Mesenchymal stem cell (in vitro differentiated cells and primary cell): Measurements from ENCODE around the gene MICU1.

Source experiments
- DNase-seq: peaks from one replicate; pipeline ENCODE4 v3.0.0-alpha.2; 2013
- H2AFZ ChIP-seq: one replicate; pipeline ENCODE4 v1.6.1; 2013; ENCODE audit warnings: low read depth, mild to moderate bottlenecking, control low read depth, inconsistent platforms, low read length, moderate library complexity
- H2AK5ac ChIP-seq: 2 replicates; pipeline ENCODE4 v1.6.1; 2013; ENCODE audit warnings: low read length, moderate library complexity, mild to moderate bottlenecking, inconsistent platforms; ENCODE audit not compliant: severe bottlenecking
- H2BK120ac ChIP-seq: one replicate; pipeline ENCODE4 v1.6.1; 2013; ENCODE audit warnings: low read depth, mild to moderate bottlenecking, inconsistent platforms, low read length, moderate library complexity
- H2BK12ac ChIP-seq, 2 experiments: one replicate each; pipeline ENCODE4 v1.6.1; 2013; ENCODE audit warnings: inconsistent platforms in 2 of 2, low read length in 2 of 2, mild to moderate bottlenecking in 2 of 2, moderate library complexity in 2 of 2, control low read depth in 1 of 2
- H2BK15ac ChIP-seq: one replicate; pipeline ENCODE4 v1.6.1; 2013; ENCODE audit warnings: mild to moderate bottlenecking, low read depth, inconsistent platforms; ENCODE audit not compliant: poor library complexity, severe bottlenecking
- H2BK5ac ChIP-seq: 2 replicates; pipeline ENCODE4 v1.6.1; 2013; ENCODE audit warnings: low read depth, mild to moderate bottlenecking, low read length, control low read depth, inconsistent platforms; ENCODE audit not compliant: poor library complexity, severe bottlenecking
- H3K14ac ChIP-seq, 2 experiments: one replicate each; pipeline ENCODE4 v1.6.1; 2013; ENCODE audit warnings: inconsistent platforms in 2 of 2, low read length in 2 of 2, control low read depth in 1 of 2, mild to moderate bottlenecking in 1 of 2, moderate library complexity in 1 of 2
- H3K18ac ChIP-seq, 2 experiments: one replicate each; pipeline ENCODE4 v1.6.1; 2013; ENCODE audit warnings: inconsistent platforms in 2 of 2, low read length in 2 of 2, control low read depth in 1 of 2, low read depth in 1 of 2, mild to moderate bottlenecking in 1 of 2
- H3K23ac ChIP-seq, 2 experiments: one replicate each; pipeline ENCODE4 v1.6.1; 2013; ENCODE audit warnings: inconsistent platforms in 2 of 2, low read length in 2 of 2, mild to moderate bottlenecking in 2 of 2, moderate library complexity in 2 of 2, control low read depth in 1 of 2
- H3K27ac ChIP-seq: 2 replicates; pipeline ENCODE4 v1.5.1; 2013; ENCODE audit warnings: mild to moderate bottlenecking, moderate library complexity, low read length, control low read depth, inconsistent platforms; ENCODE audit not compliant: poor library complexity, severe bottlenecking
- H3K27me3 ChIP-seq, 2 experiments: 2 replicates each; pipeline versions ENCODE4 v1.6.1 to v1.7.0; 2013; ENCODE audit warnings: low read length in 2 of 2, mild to moderate bottlenecking in 2 of 2, moderate library complexity in 2 of 2, control low read depth in 1 of 2, inconsistent platforms in 1 of 2; ENCODE audit not compliant: control insufficient read depth in 1 of 2, insufficient read depth in 1 of 2
- H3K36me3 ChIP-seq, 2 experiments: 2 replicates each; pipeline versions ENCODE4 v1.6.1 to v1.7.0; 2013; ENCODE audit warnings: low read length in 2 of 2, control low read depth in 1 of 2, inconsistent platforms in 1 of 2, low read depth in 1 of 2, mild to moderate bottlenecking in 1 of 2; ENCODE audit not compliant: insufficient read depth in 2 of 2, control insufficient read depth in 1 of 2
- H3K4ac ChIP-seq, 2 experiments: one replicate each; pipeline ENCODE4 v1.6.1; 2013; ENCODE audit warnings: inconsistent platforms in 2 of 2, low read length in 2 of 2, mild to moderate bottlenecking in 2 of 2, moderate library complexity in 2 of 2, control low read depth in 1 of 2, low read depth in 1 of 2
- H3K4me1 ChIP-seq: 2 replicates; pipeline ENCODE4 v1.6.1; 2013; ENCODE audit warnings: low read depth, low read length, control low read depth; ENCODE audit not compliant: control insufficient read depth, insufficient read depth
- H3K4me2 ChIP-seq: 2 replicates; pipeline ENCODE4 v1.6.1; 2013; ENCODE audit warnings: low read length, mild to moderate bottlenecking, inconsistent platforms; ENCODE audit not compliant: poor library complexity, severe bottlenecking
- H3K4me3 ChIP-seq, 2 experiments: 2 replicates each; pipeline versions ENCODE4 v1.5.1 to v1.7.0; 2013; ENCODE audit warnings: low read length in 2 of 2, mild to moderate bottlenecking in 2 of 2, control low read depth in 1 of 2, low read depth in 1 of 2; ENCODE audit not compliant: insufficient read depth in 1 of 2
- H3K79me1 ChIP-seq: replicated peaks from 2 replicates; pipeline ENCODE4 v1.6.1; 2013; ENCODE audit warnings: mild to moderate bottlenecking, control low read depth, low read length, inconsistent platforms; ENCODE audit not compliant: poor library complexity, severe bottlenecking
- H3K9ac ChIP-seq: 2 replicates; pipeline ENCODE4 v1.7.0; 2013; ENCODE audit warnings: mild to moderate bottlenecking, low read length, moderate library complexity
- H3K9me3 ChIP-seq: 2 replicates; pipeline ENCODE4 v1.7.0; 2013; ENCODE audit warnings: mild to moderate bottlenecking, low read length; ENCODE audit not compliant: control insufficient read depth
- H4K8ac ChIP-seq: one replicate; pipeline ENCODE4 v1.6.1; 2013; ENCODE audit warnings: inconsistent platforms, mild to moderate bottlenecking, low read length, moderate library complexity
- H4K91ac ChIP-seq: one replicate; pipeline ENCODE4 v1.6.1; 2013; ENCODE audit warnings: mild to moderate bottlenecking, low read length, inconsistent platforms
- WGBS: methylation state at CpG from one replicate; pipeline ENCODE4 v1.1.7; 2013; ENCODE audit warnings: mixed read lengths; 5-methylcytosine and 5-hydroxymethylcytosine counted together

Gene MICU1

GRCh38 chr10:72337722-72338121 is 288.2 kb downstream of the MICU1 start:
- Histone ChIP-seq H2BK120ac (no peak overlapping the region), H3K36me3 (peaks cover 50 to 81% of the 10 kb centered on the region in 2 experiments), H2BK15ac (no peak overlapping the region), H3K4me2 (no peak overlapping the region), H3K14ac (no peak overlapping the region), H3K4ac (no peak overlapping the region), H3K4me3 (no peak overlapping the region), H2AFZ (no peak overlapping the region), H3K27me3 (no peaks in the 10 kb centered on the region), H3K9ac (no peak overlapping the region), H3K27ac (no peak overlapping the region), H4K91ac (peak overlapping the region; percentile 0), H3K79me1 (peaks cover 14% of the 10 kb centered on the region), H3K4me1 (peaks cover 49% of the 10 kb centered on the region), H4K8ac (no peak overlapping the region), H2BK5ac (no peak overlapping the region), H2BK12ac (no peak overlapping the region), H3K9me3 (no peaks in the 10 kb centered on the region), H2AK5ac (no peak overlapping the region), H3K23ac (no peak overlapping the region), H3K18ac (no peak overlapping the region)
- 98% methylated on average over 9 of the region's 9 CpGs for WGBS
- DNase-seq = no peak

GRCh38 chr10:72337039-72337629 is 288.7 kb downstream of the MICU1 start:
- H4K91ac ChIP-seq = peak overlapping the region; percentile 93
- no peaks in the 10 kb centered on the region for H3K9me3 ChIP-seq
- no peak overlapping the region for H3K4me2 ChIP-seq
- H2AK5ac ChIP-seq = peak overlapping the region; percentile 65
- H2BK120ac ChIP-seq = no peak overlapping the region
- H3K4me3 ChIP-seq = no peak overlapping the region
- H2BK5ac ChIP-seq = no peak overlapping the region
- DNase-seq = peak; percentile 76
- no peak overlapping the region for H4K8ac ChIP-seq
- H2BK12ac ChIP-seq = peak overlapping the region; percentile 70 to 93
- peak overlapping the region; percentile 53 for H3K9ac ChIP-seq
- peaks cover 44 to 75% of the 10 kb centered on the region in 2 experiments for H3K36me3 ChIP-seq
- peak overlapping the region; percentile 84 to 96 for H3K18ac ChIP-seq
- H3K4me1 ChIP-seq = peaks cover 53% of the 10 kb centered on the region
- 23% methylated on average over 4 of the region's 5 CpGs for whole genome bisulfite sequencing
- no peak overlapping the region for H2BK15ac ChIP-seq
- peak overlapping the region in 1 of 2 experiments; percentile 46 for H3K23ac ChIP-seq
- peaks cover 8% of the 10 kb centered on the region for H3K79me1 ChIP-seq
- peak overlapping the region in 1 of 2 experiments; percentile 22 for H3K14ac ChIP-seq
- peak overlapping the region; percentile 5 to 98 for H3K4ac ChIP-seq
- no peaks in the 10 kb centered on the region for H3K27me3 ChIP-seq
- peak overlapping the region; percentile 7 for H3K27ac ChIP-seq
- H2AFZ ChIP-seq = no peak overlapping the region

DNA sequence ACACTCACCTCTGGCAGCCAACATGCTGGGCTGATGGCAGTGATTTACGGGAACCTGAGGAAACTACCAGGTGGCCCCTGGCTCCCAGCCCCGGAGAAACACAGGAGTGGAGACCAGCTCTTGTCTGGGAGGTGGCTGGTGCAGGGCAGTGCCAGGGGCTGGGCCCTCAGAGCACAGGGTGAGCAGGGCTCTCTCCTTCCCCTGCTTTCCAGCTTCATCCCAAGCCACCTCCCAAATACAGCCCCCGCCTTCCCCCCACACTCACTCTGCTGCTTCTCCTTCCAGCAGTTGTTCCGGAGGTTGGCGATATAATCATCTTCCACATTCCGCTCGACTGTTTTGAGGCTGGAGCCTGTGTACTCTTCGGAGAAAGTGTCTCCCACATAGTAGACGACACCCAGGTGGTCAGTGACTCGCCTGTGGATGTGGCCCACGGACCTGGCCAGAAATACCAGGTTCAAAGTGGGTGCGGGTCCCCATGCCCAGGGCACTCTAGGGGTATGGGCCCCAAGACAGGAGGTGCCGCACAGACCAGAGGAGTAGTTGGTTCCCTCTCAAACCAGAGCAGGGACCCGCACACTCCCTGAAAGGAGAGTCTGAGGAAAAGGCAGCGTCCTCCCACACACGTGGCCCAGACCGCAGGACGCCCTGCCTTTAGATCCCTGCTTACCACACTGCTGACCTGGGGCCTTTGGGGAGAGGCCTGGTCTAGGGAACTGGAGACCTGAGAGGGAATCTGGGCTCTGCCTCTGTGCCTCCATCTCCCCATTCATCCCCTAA is 289.4 kb downstream of the MICU1 start:
- H2BK15ac ChIP-seq = no peak overlapping the region
- peak overlapping the region; percentile 76 for H2BK120ac ChIP-seq
- H3K4ac ChIP-seq = peak overlapping the region; percentile 76 to 98
- peak overlapping the region; percentile 46 for H4K8ac ChIP-seq
- no peaks in the 10 kb centered on the region for H3K27me3 ChIP-seq
- peaks cover 40 to 68% of the 10 kb centered on the region in 2 experiments for H3K36me3 ChIP-seq
- WGBS = 91% methylated on average over 18 of the region's 18 CpGs
- H3K23ac ChIP-seq = peak overlapping the region in 1 of 2 experiments; percentile 46
- peak overlapping the region; percentile 84 to 96 for H3K18ac ChIP-seq
- no peak overlapping the region for H2BK5ac ChIP-seq
- DNase-seq = no peak
- H3K4me2 ChIP-seq = no peak overlapping the region
- peak overlapping the region; percentile 53 for H3K9ac ChIP-seq
- H2AFZ ChIP-seq = no peak overlapping the region
- H2BK12ac ChIP-seq = peak overlapping the region; percentile 90 to 93
- peaks cover 58% of the 10 kb centered on the region for H3K4me1 ChIP-seq
- no peaks in the 10 kb centered on the region for H3K9me3 ChIP-seq
- no peak overlapping the region for H3K4me3 ChIP-seq
- peak overlapping the region; percentile 93 for H3K27ac ChIP-seq
- H2AK5ac ChIP-seq = peak overlapping the region; percentile 65
- H4K91ac ChIP-seq = peak overlapping the region; percentile 93
- peak overlapping the region in 1 of 2 experiments; percentile 46 for H3K14ac ChIP-seq
- peaks cover 8% of the 10 kb centered on the region for H3K79me1 ChIP-seq
